PC-9 (cell line): ENCODE data around the gene MMP21. TPM values are rescaled to one million over a fixed set of nuclear protein-coding genes. Genes with fewer than 3 reads are reported as not detected.

Experiments used
- BruUV-seq: library from RNA; stranded (reverse); fragments of 400-500 nt; replicated peaks from 2 replicates; lab custom pipeline; 2021; lab: Mats Ljungman, UMichigan
- CTCF ChIA-PET: fragments of 300-600 bp; sonication (Branson Sonifier 250); formaldehyde crosslinking; loops from one replicate; lab custom pipeline; 2022; ENCODE audit warnings: antibody characterized with exemption; lab: Charles Lee
- POLR2A ChIA-PET: fragments of 300-600 bp; sonication (Branson Sonifier 250); formaldehyde crosslinking; loops from one replicate; lab custom pipeline; 2022; ENCODE audit warnings: antibody characterized with exemption; ENCODE audit not compliant: unreplicated experiment; lab: Charles Lee
- DNase-seq, 2 experiments: peaks; one replicate each; pipeline versions ENCODE4 v3.0.0 to v3.0.0-alpha.2; 2015 to 2022; ENCODE audit warnings: mixed read lengths in 1 of 2
- H2AFZ ChIP-seq: fragments of 200-600 bp; sonication (generic); 2 replicates; pipeline ENCODE4 v1.8.1; 2017; ENCODE audit warnings: antibody characterized with exemption
- H3F3A ChIP-seq: fragments of 200-600 bp; sonication (generic); 2 replicates; pipeline ENCODE4 v1.8.1; 2017; ENCODE audit warnings: antibody characterized with exemption, mild to moderate bottlenecking, low read depth; ENCODE audit not compliant: insufficient read depth
- H3K27ac ChIP-seq: fragments of 200-600 bp; sonication (generic); 2 replicates; pipeline ENCODE4 v1.6.1; 2016; ENCODE audit warnings: mixed run types
- H3K27me3 ChIP-seq: fragments of 200-600 bp; sonication (generic); 2 replicates; pipeline ENCODE4 v1.6.1; 2016; ENCODE audit warnings: low read depth, mixed run types; ENCODE audit not compliant: insufficient read depth
- H3K36me3 ChIP-seq: fragments of 200-600 bp; sonication (generic); 2 replicates; pipeline ENCODE4 v1.6.1; 2016; ENCODE audit warnings: low read depth, mixed run types
- H3K4me1 ChIP-seq: fragments of 200-600 bp; sonication (generic); replicated peaks from 2 replicates; pipeline ENCODE4 v1.6.1; 2016; ENCODE audit warnings: mixed run types; ENCODE audit not compliant: insufficient read depth
- H3K4me2 ChIP-seq: fragments of 200-600 bp; sonication (generic); 2 replicates; pipeline ENCODE4 v1.6.1; 2017; ENCODE audit warnings: mixed run types
- H3K4me3 ChIP-seq: fragments of 200-600 bp; sonication (generic); 2 replicates; pipeline ENCODE4 v1.6.1; 2016; ENCODE audit warnings: mixed run types
- H3K79me2 ChIP-seq: fragments of 200-600 bp; sonication (generic); 2 replicates; pipeline ENCODE4 v1.6.1; 2017; ENCODE audit warnings: low read depth, mixed run types
- H3K9me2 ChIP-seq: fragments of 200-600 bp; sonication (generic); 2 replicates; pipeline ENCODE4 v1.8.1; 2017; ENCODE audit warnings: mild to moderate bottlenecking; ENCODE audit not compliant: insufficient read depth
- H3K9me3 ChIP-seq: fragments of 200-600 bp; sonication (generic); 2 replicates; pipeline ENCODE4 v1.8.1; 2016; ENCODE audit warnings: low read depth; ENCODE audit not compliant: insufficient read depth
- H4K20me1 ChIP-seq: fragments of 200-600 bp; sonication (generic); 2 replicates; pipeline ENCODE4 v1.8.1; 2017; ENCODE audit not compliant: insufficient read depth
- EZH2 ChIP-seq: fragments of 200-600 bp; sonication (generic); IDR thresholded peaks from 2 replicates; pipeline ENCODE4 v1.8.0; 2017; ENCODE audit warnings: antibody characterized with exemption, low read depth
- intact Hi-C: fragments of 100-400 bp; cut with micrococcal nuclease; formaldehyde crosslinking; loops from one replicate; pipeline ENCODE4 v1.10.0; 2022; ENCODE audit not compliant: unreplicated experiment
- total RNA-seq: library from RNA; stranded (reverse); gene quantifications from 2 replicates; pipeline ENCODE4 v1.2.3, GENCODE V29; 2021
- TF ChIP-seq, protein P1 (sequence below): fragments of 200-600 bp; sonication (generic); conservative IDR thresholded peaks from 2 replicates; pipeline ENCODE4 v1.6.1; 2017; ENCODE audit warnings: mixed run types, antibody characterized with exemption, mild to moderate bottlenecking, moderate library complexity

MMP21 gene
- total RNA-seq, 1 experiment from 2014 or later, result not detected

DNA sequence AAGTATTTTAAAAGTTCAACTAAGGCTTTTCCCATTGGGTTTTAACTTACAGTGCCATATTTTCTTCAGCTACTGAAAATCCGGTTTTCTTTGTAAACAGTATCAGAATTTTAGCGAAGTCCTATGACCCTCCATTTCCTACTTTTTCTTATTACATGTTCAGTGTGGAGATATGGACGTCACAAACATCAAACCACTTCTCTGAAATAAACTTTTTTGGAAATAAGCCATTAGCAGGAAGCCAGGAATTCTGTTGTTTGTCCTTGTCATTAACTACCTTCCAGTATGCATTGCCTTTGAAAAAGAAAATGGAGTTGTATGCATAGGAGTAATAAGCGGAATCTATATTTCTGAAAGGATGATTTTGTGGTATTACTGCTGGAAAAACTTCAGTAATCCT lies 9.1 kb downstream of the MMP21 start:
- Histone ChIP-seq H3F3A (no peaks in the 10 kb centered on the region), H3K4me2 (no peak overlapping the region), H4K20me1 (no peaks in the 10 kb centered on the region), H2AFZ (no peak overlapping the region), H3K9me3 (no peaks in the 10 kb centered on the region), H3K79me2 (no peaks in the 10 kb centered on the region), H3K27ac (no peak overlapping the region), H3K27me3 (no peaks in the 10 kb centered on the region), H3K36me3 (no peaks in the 10 kb centered on the region), H3K4me1 (no peaks in the 10 kb centered on the region), H3K9me2 (no peaks in the 10 kb centered on the region), H3K4me3 (no peak overlapping the region)
- TF ChIP-seq, protein P1, sequence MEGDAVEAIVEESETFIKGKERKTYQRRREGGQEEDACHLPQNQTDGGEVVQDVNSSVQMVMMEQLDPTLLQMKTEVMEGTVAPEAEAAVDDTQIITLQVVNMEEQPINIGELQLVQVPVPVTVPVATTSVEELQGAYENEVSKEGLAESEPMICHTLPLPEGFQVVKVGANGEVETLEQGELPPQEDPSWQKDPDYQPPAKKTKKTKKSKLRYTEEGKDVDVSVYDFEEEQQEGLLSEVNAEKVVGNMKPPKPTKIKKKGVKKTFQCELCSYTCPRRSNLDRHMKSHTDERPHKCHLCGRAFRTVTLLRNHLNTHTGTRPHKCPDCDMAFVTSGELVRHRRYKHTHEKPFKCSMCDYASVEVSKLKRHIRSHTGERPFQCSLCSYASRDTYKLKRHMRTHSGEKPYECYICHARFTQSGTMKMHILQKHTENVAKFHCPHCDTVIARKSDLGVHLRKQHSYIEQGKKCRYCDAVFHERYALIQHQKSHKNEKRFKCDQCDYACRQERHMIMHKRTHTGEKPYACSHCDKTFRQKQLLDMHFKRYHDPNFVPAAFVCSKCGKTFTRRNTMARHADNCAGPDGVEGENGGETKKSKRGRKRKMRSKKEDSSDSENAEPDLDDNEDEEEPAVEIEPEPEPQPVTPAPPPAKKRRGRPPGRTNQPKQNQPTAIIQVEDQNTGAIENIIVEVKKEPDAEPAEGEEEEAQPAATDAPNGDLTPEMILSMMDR, result no peak
- no peak for TF ChIP-seq EZH2
- ChIA-PET POLR2A (no interaction called here), CTCF (no interaction called here)
- no peak for DNase-seq
- no TSS peak for BruUV-seq
- intact Hi-C loops, result no loop called here

DNA sequence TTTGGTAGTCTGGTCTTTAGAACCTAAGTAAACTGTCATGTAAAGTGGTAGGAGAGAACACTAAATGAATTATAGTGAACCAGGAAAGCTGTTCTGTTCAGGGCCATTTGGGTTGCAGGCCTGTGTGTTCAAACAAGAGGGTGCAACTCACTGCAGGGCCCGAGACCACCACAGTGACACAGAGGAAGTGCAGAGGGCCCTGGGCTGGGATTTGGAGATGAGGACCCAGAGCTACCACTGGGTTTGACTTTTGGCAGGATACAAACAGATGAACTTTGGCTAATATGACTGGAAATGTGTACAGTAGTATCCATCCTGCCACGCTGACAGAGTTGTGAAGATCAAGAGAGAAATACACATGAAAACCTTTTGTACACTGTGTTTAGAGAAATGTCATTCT lies 9.8 kb downstream of the MMP21 start:
- intact Hi-C loops, result no loop called here
- H3K4me3 ChIP-seq, result no peak overlapping the region
- no peak for DNase-seq
- H3F3A ChIP-seq, result no peaks in the 10 kb centered on the region
- no peaks in the 10 kb centered on the region for H4K20me1 ChIP-seq
- TF ChIP-seq EZH2, result no peak
- TF ChIP-seq, protein P1, result no peak
- no peak overlapping the region for H3K4me2 ChIP-seq
- H3K36me3 ChIP-seq, result no peaks in the 10 kb centered on the region
- H3K9me3 ChIP-seq, result no peaks in the 10 kb centered on the region
- POLR2A ChIA-PET, result no interaction called here
- no peak overlapping the region for H2AFZ ChIP-seq
- no peaks in the 10 kb centered on the region for H3K79me2 ChIP-seq
- no peak overlapping the region for H3K27ac ChIP-seq
- no peaks in the 10 kb centered on the region for H3K27me3 ChIP-seq
- no peaks in the 10 kb centered on the region for H3K9me2 ChIP-seq
- no TSS peak for BruUV-seq
- CTCF ChIA-PET, result no interaction called here
- no peaks in the 10 kb centered on the region for H3K4me1 ChIP-seq

DNA sequence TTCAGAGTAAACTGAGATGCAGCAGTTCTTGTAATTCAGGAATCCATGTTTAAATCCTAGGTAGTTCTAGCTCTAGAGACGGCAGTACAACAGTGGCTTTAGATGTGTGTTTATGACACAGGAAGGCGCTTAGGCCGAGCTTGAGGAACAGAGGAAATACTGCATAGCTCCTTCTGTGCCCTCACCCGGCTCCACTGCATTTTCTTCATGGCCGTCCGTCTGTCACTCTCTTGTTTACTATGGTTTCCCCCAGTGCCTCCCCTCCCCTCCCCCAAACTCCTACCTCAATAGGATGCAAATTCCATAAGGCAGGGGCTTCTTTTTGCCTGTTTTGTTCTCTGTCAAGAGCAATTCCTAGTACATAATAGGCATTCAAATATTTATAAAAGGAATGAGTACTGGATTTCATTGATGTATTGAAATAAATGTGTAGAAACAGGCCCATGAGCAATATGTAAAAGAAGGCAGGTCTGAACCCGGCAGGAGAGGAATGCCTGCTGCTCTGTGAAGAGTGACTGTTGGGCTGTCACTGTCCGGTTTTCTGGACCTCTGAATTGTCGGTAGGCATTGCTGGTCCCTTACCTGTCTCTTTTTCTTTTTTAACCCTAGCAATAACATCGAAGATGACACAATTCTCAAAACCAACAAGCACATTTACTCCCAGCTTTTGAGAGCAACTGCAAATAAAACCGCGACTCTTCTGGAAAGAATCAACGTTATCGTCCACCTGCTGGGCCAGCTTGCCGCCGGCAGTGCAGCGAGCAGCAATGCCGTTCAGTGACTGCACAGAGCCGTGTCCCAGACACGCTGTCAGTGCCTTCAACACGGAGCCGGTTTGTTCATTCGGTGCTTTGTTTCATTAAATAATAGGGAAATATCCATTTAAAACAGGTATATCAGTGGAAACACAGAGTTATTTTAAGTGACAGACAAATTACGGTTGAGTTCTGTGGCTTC lies 12.7 kb downstream of the MMP21 start:
- H3K36me3 ChIP-seq, result no peaks in the 10 kb centered on the region
- CTCF ChIA-PET, result no interaction called here
- no peaks in the 10 kb centered on the region for H3F3A ChIP-seq
- H3K9me2 ChIP-seq, result no peaks in the 10 kb centered on the region
- no TSS peak for BruUV-seq
- no peaks in the 10 kb centered on the region for H3K79me2 ChIP-seq
- H3K4me2 ChIP-seq, result no peak overlapping the region
- H3K27ac ChIP-seq, result no peak overlapping the region
- no peak overlapping the region for H3K4me3 ChIP-seq
- no peak for DNase-seq
- intact Hi-C loops, result no loop called here
- no peak overlapping the region for H2AFZ ChIP-seq
- H3K27me3 ChIP-seq, result no peaks in the 10 kb centered on the region
- H3K9me3 ChIP-seq, result no peaks in the 10 kb centered on the region
- POLR2A ChIA-PET, result no interaction called here
- H4K20me1 ChIP-seq, result no peaks in the 10 kb centered on the region
- H3K4me1 ChIP-seq, result no peaks in the 10 kb centered on the region
- TF ChIP-seq, protein P1, result no peak
- no peak for TF ChIP-seq EZH2
